ENCODE results near the gene EDNRA.

GRCh38 chr4:147594107-147594506, 113.2 kb downstream of the EDNRA start:
- TF ChIP-seq EZH2 (IDR thresholded peaks at IDR 0.05; ENCODE audit: borderline replicate concordance, low read length) (no peak), CTCF (conservative IDR thresholded peaks at IDR 0.05 in 1 of 2, IDR thresholded peaks at IDR 0.05 in 1 of 2; ENCODE audit: extremely low read depth in 1 of 2, insufficient read depth in 1 of 2, low read depth in 1 of 2, low read length in 2 of 2) (peak in 1 of 2 donors; percentile 4)
